K562 (cell line): ENCODE measurements around the gene MPND. TPM values are rescaled to one million over a fixed set of nuclear protein-coding genes. Genes with fewer than 3 reads are reported as not detected.

Source experiments
- CHD7 ChIP-seq: fragments of 200-600 bp; sonication (generic); IDR thresholded peaks from one replicate; pipeline ENCODE4 v1.6.1; 2012; ENCODE audit warnings: mild to moderate bottlenecking, low read depth, low read length, inconsistent platforms
- E4F1 ChIP-seq: fragments of 250-450 bp; sonication (Bioruptor Pico); IDR thresholded peaks from 2 replicates; pipeline ENCODE4 v1.5.0; 2021; ENCODE audit warnings: mild to moderate bottlenecking, borderline replicate concordance
- GATAD2B ChIP-seq: fragments of 450-650 bp; IDR thresholded peaks from 2 replicates; pipeline ENCODE4 v1.6.1; 2017; ENCODE audit warnings: mild to moderate bottlenecking, borderline replicate concordance
- KLF1 ChIP-seq: fragments of 450-650 bp; IDR thresholded peaks from 2 replicates; pipeline ENCODE4 v1.6.1; 2016; ENCODE audit warnings: missing genetic modification characterization, missing compliant biosample characterization
- NCOA6 ChIP-seq: fragments of 450-650 bp; IDR thresholded peaks from 2 replicates; pipeline ENCODE4 v1.6.1; 2017; ENCODE audit warnings: mild to moderate bottlenecking
- NFE2 ChIP-seq: IDR thresholded peaks from 2 replicates; pipeline ENCODE4 v1.6.1; 2014; ENCODE audit warnings: antibody characterized with exemption, low read depth
- RB1 ChIP-seq: fragments of 450-650 bp; IDR thresholded peaks from 2 replicates; pipeline ENCODE4 v1.6.1; 2017; ENCODE audit warnings: low read depth, mild to moderate bottlenecking
- RBM17 ChIP-seq: fragments of 200-400 bp; formaldehyde crosslinking; IDR thresholded peaks from 2 replicates; pipeline ENCODE4 v1.6.1; 2017; ENCODE audit warnings: low read depth, mild to moderate bottlenecking, low read length, borderline replicate concordance
- TBL1XR1 ChIP-seq, 2 experiments: IDR thresholded peaks; 2 replicates each; pipeline ENCODE4 v1.6.1; 2012; ENCODE audit warnings: improper control_type of control experiment in 2 of 2, low read length in 2 of 2, mild to moderate bottlenecking in 1 of 2
- UBTF ChIP-seq, 2 experiments: IDR thresholded peaks; 2 replicates each; pipeline ENCODE4 v1.6.1; 2012; ENCODE audit warnings: improper control_type of control experiment in 2 of 2, low read depth in 2 of 2, low read length in 2 of 2, borderline replicate concordance in 1 of 2
- ZBTB7A ChIP-seq: IDR thresholded peaks from 2 replicates; pipeline ENCODE4 v1.6.1; 2011; ENCODE audit warnings: low read depth, mild to moderate bottlenecking, low read length, moderate library complexity, borderline replicate concordance; ENCODE audit not compliant: control insufficient read depth
- polyA plus RNA-seq, 8 experiments: library from polyadenylated mRNA; depleted of rRNA in 4 of 8; stranded (reverse) in 5 of 8; unstranded in 3 of 8; fragments of >200 nt; fragmentation: Nextera tagmentation in 2 of 8; fragmentation: Illumina TruSeq in 1 of 8; extraction: Ambion mirVana in 2 of 8; extraction: Trizol in 1 of 8; gene quantifications; 2 replicates each; pipeline versions ENCODE4 v1.2.1 to v1.2.3, GENCODE V29; 2011 to 2014; ENCODE audit warnings: inconsistent platforms in 1 of 8, missing spikeins in 1 of 8
- total RNA-seq, 7 experiments: library from RNA; depleted of rRNA in 6 of 7; stranded (reverse); fragments of >200 nt in 6 of 7; fragmentation: Illumina TruSeq in 2 of 7; extraction: Trizol in 2 of 7; gene quantifications; 2 replicates each; pipeline versions ENCODE4 v1.2.1 to v1.2.3, GENCODE V29; 2011 to 2021; ENCODE audit warnings: low replicate concordance in 1 of 7

MPND gene
- total and polyA plus RNA-seq, 9 of the 15 experiments (the other 6 are each of a cell fraction or from before 2014, with no cell fraction given): 0.25 to 14.0 (median 3.9) TPM

- TF ChIP-seq TBL1XR1 (IDR thresholded peaks at IDR 0.05; ENCODE audit: low read length in 2 of 2) (peak; percentile 21 to 70; a peak in 2 of 4 replicates), RB1 (peak; percentile 82; the same call in 1 of the 2 replicates), UBTF (IDR thresholded peaks at IDR 0.05; ENCODE audit: borderline replicate concordance in 1 of 2, low read depth in 2 of 2, low read length in 2 of 2) (peak; percentile 84 to 97; a peak in 3 of 4 replicates), ZBTB7A (peak; percentile 97), KLF1 (tag) (peak; percentile 68; the same call in 1 of the 2 replicates), RBM17 (no peak), GATAD2B (peak; percentile 66), E4F1 (no peak), NFE2 (peak; percentile 100), CHD7 (no peak), NCOA6 (no peak)
These were observed 31.3 kb downstream of the MPND start (continued) for GRCh38 chr19:4374498-4375163.
